ENCODE data around the gene SLC37A4.

The SLC37A4 gene

DNA sequence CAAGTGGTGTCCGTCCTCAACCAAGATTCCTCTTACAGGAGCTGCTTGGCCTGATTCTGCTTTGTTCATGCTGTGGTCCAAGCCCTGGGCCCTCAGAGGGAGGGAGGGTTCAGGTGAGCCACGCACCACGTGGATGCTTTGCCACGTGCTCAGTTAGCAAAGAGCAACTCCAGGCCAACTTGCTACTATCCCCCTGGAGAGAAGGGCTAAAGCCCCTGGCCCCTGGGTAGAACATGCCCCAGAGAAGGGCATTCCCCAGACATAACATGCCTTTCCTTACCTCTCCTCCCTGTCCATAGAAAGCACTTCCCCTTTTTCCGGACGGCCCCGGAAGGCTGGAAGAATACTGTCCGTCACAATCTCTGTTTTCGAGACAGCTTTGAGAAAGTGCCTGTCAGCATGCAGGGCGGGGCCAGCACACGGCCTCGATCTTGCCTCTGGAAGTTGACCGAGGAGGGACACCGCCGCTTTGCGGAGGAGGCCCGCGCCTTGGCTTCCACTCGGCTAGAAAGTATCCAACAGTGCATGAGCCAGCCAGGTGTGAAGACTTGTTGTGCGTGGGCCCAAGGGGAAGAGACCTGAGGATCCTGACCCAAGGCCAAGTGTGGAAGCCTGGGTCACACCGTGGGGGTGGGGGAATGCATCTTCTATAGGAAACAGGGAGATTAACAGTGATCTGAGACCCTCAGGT, 50.3 kb downstream of the SLC37A4 start:
- Mint-ChIP-seq H3K27me3 (peaks cover 1% of the 10 kb centered on the region), H3K27ac (no peak overlapping the region), H3K4me1 (ENCODE audit: low read depth) (no peaks in the 10 kb centered on the region), H3K9me3 (ENCODE audit: low read depth) (no peaks in the 10 kb centered on the region), H3K36me3 (no peaks in the 10 kb centered on the region), H3K4me3 (no peak overlapping the region)

GRCh38 chr11:118979434-118979833, 51.2 kb downstream of the SLC37A4 start:
- Mint-ChIP-seq H3K9me3 (ENCODE audit: low read depth) (no peaks in the 10 kb centered on the region), H3K27me3 (peaks cover 7% of the 10 kb centered on the region), H3K36me3 (no peaks in the 10 kb centered on the region), H3K4me1 (ENCODE audit: low read depth) (no peaks in the 10 kb centered on the region), H3K4me3 (no peak overlapping the region), H3K27ac (no peak overlapping the region)

DNA sequence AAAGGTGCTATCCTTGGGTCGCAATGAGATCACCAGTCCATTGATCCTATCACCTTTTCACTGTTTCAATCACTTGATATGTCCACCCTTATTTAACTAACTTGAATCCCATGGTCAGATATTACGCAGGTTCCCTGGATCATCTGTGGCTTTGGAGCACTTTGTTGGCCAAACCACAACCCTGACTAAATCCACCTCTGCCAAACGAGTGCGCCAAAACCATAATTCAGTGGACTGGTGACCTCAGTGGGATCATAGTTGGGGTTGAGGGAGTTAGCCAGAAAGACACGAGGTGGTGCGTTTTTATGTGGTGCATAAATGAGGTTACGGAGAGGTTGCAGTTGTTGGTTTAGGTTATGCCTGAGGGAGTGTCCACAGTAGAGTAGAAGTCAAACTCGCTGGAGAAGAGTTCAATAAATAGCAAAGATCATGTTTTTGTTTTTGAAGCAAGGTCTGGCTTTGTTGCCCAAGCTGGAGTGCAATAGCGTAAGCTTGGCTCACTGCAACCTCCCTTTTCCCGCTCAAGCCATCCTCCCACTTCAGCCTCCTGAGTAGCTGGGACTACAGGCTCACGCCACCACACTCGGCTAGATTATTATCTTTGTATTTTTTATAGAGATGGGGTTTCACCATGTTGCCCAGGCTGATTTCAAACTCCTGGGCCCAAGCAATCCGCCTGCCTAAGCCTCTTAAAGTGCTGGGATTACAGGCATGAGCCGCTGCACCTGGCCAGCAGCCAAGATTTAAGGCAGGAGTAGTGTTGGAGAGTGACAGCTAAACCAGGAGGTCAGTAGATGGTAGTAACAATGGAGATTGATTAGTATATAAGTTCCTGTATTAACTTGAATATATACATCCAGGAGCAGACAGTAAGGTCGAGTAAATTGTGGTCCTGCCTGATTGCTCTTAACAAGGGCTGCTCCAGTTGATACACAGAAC, 54.6 kb downstream of the SLC37A4 start:
- no peaks in the 10 kb centered on the region for H3K9me3 Mint-ChIP-seq (ENCODE audit: low read depth)
- H3K4me1 Mint-ChIP-seq (ENCODE audit: low read depth): no peaks in the 10 kb centered on the region
- no peak overlapping the region for H3K27ac Mint-ChIP-seq
- no peaks in the 10 kb centered on the region for H3K36me3 Mint-ChIP-seq
- H3K27me3 Mint-ChIP-seq: peaks cover 14% of the 10 kb centered on the region
- no peak overlapping the region for H3K4me3 Mint-ChIP-seq

Measured in activated naive CD8-positive, alpha-beta T cell (primary cell).